A549 (cell line): ENCODE measurements around the gene PPP4R1. TPM values are rescaled to one million over a fixed set of nuclear protein-coding genes. Genes with fewer than 3 reads are reported as not detected.
A peak's percentile ranks its signal among the peaks of the same experiment; 100 is the strongest.

Source experiments
- ATAC-seq, 2 experiments: fragments of 200-7000 bp in 1 of 2; fragments of >200 bp in 1 of 2; cut with Nextera tagmentation in 1 of 2; cut with Tn5 transposase in 1 of 2; 3 replicates each; pipeline versions ENCODE4 v1.8.0 to v1.9.1; 2018 to 2020; ENCODE audit warnings: mild to moderate bottlenecking in 1 of 2, moderate library complexity in 1 of 2
- CTCF ChIA-PET: fragments of 300-600 bp; sonication (Branson Sonifier 250); formaldehyde crosslinking; extraction: SDS; loops from one replicate; lab custom pipeline; 2021; ENCODE audit warnings: antibody characterized with exemption, inconsistent platforms; lab: Yijun Ruan, JAX
- POLR2A ChIA-PET: fragments of 350-600 bp; formaldehyde crosslinking; extraction: SDS; loops from one replicate; lab custom pipeline; 2021; ENCODE audit warnings: antibody characterized with exemption, inconsistent platforms; lab: Yijun Ruan, JAX
- DNase-seq, 2 experiments: peaks; one replicate each; pipeline versions ENCODE4 v3.0.0 to v3.0.0-alpha.2; 2011 to 2016; ENCODE audit warnings: low read depth in 1 of 2, low spot score in 1 of 2
- FAIRE-seq: peaks from 2 replicates; lab custom pipeline; 2011; peaks lifted over from hg19 to GRCh38; lab: Jason Lieb, UNC
- H3K27ac ChIP-seq, 2 experiments: fragments of >200 bp; sonication (Bioruptor Twin); formaldehyde crosslinking; 3 replicates each; pipeline ENCODE4 v1.5.1; 2016 to 2017
- H3K4me1 ChIP-seq: fragments of >200 bp; sonication (Bioruptor Twin); formaldehyde crosslinking; 3 replicates; pipeline ENCODE4 v1.6.1; 2016
- H3K4me2 ChIP-seq: fragments of >200 bp; sonication (Bioruptor Twin); formaldehyde crosslinking; 3 replicates; pipeline ENCODE4 v1.6.1; 2016
- H3K4me3 ChIP-seq: fragments of >200 bp; sonication (Bioruptor Twin); formaldehyde crosslinking; 3 replicates; pipeline ENCODE4 v1.5.1; 2016
- H3K9me3 ChIP-seq: fragments of >200 bp; sonication (Bioruptor Twin); formaldehyde crosslinking; 3 replicates; pipeline ENCODE4 v1.6.1; 2016
- ATOH8 ChIP-seq: fragments of 250-450 bp; sonication (Bioruptor Pico); IDR thresholded peaks from 2 replicates; pipeline ENCODE4 v1.5.0; 2020; ENCODE audit warnings: low read depth, mild to moderate bottlenecking, moderate library complexity
- BHLHE40 ChIP-seq: IDR thresholded peaks from 2 replicates; pipeline ENCODE4 v1.6.1; 2012; ENCODE audit warnings: low read depth, low read length, inconsistent platforms
- CBX2 ChIP-seq: fragments of 200-600 bp; sonication (generic); IDR thresholded peaks from 2 replicates; pipeline ENCODE4 v1.6.1; 2016; ENCODE audit warnings: low read depth, mild to moderate bottlenecking, borderline replicate concordance
- CHD2 ChIP-seq: fragments of 150-350 bp; IDR thresholded peaks from 2 replicates; pipeline ENCODE4 v1.6.1; 2014; ENCODE audit warnings: low read length; ENCODE audit not compliant: partially characterized antibody
- CTCF ChIP-seq: fragments of >200 bp; sonication (Bioruptor Twin); formaldehyde crosslinking; IDR thresholded peaks from 3 replicates; pipeline ENCODE4 v1.5.1; 2016
- ELK1 ChIP-seq: fragments of 150-350 bp; IDR thresholded peaks from 2 replicates; pipeline ENCODE4 v1.6.1; 2014; ENCODE audit warnings: low read depth, mild to moderate bottlenecking, low read length
- EP300 ChIP-seq, 2 experiments: fragments of >200 bp; sonication (Bioruptor Twin); formaldehyde crosslinking; IDR thresholded peaks; 2 replicates in 1 of 2; 3 replicates in 1 of 2; pipeline ENCODE4 v1.6.1; 2016 to 2017
- FOSB ChIP-seq: fragments of 250-450 bp; sonication (Bioruptor Pico); IDR thresholded peaks from 2 replicates; pipeline ENCODE4 v1.5.0; 2020; ENCODE audit warnings: mild to moderate bottlenecking, moderate library complexity
- FOXS1 ChIP-seq: fragments of 250-450 bp; sonication (Bioruptor Pico); IDR thresholded peaks from 2 replicates; pipeline ENCODE4 v1.5.0; 2020; ENCODE audit warnings: mild to moderate bottlenecking, moderate library complexity
- HDAC2 ChIP-seq: fragments of 200-600 bp; sonication (generic); IDR thresholded peaks from 2 replicates; pipeline ENCODE4 v1.6.1; 2016
- HES2 ChIP-seq: fragments of >200 bp; sonication (Bioruptor Twin); formaldehyde crosslinking; IDR thresholded peaks from 2 replicates; pipeline ENCODE4 v1.6.1; 2016
- HEYL ChIP-seq: fragments of 250-450 bp; sonication (Bioruptor Pico); IDR thresholded peaks from 2 replicates; pipeline ENCODE4 v1.8.0; 2021; ENCODE audit warnings: mild to moderate bottlenecking, moderate library complexity
- HOXA7 ChIP-seq: fragments of 250-450 bp; sonication (Bioruptor Pico); IDR thresholded peaks from 2 replicates; pipeline ENCODE4 v1.5.0; 2020; ENCODE audit warnings: mild to moderate bottlenecking, moderate library complexity
- KDM1A ChIP-seq: fragments of 200-600 bp; sonication (generic); IDR thresholded peaks from 2 replicates; pipeline ENCODE4 v1.6.1; 2016; ENCODE audit warnings: low read depth, mild to moderate bottlenecking
- KDM5A ChIP-seq: fragments of 200-600 bp; sonication (generic); IDR thresholded peaks from 2 replicates; pipeline ENCODE4 v1.6.1; 2016; ENCODE audit warnings: antibody characterized with exemption, mild to moderate bottlenecking
- MAFK ChIP-seq: fragments of 450-650 bp; IDR thresholded peaks from 2 replicates; pipeline ENCODE4 v1.6.1; 2014; ENCODE audit not compliant: partially characterized antibody
- MAZ ChIP-seq: fragments of 150-350 bp; IDR thresholded peaks from 2 replicates; pipeline ENCODE4 v1.6.1; 2014; ENCODE audit warnings: antibody characterized with exemption, low read depth, low read length, borderline replicate concordance
- MYC ChIP-seq: IDR thresholded peaks from 2 replicates; pipeline ENCODE4 v1.6.1; 2012; ENCODE audit warnings: mild to moderate bottlenecking, inconsistent platforms, low read length, improper control_type of control experiment, borderline replicate concordance
- NFE2L2 ChIP-seq: fragments of 150-350 bp; conservative IDR thresholded peaks from 2 replicates; pipeline ENCODE4 v1.6.1; 2014; ENCODE audit warnings: low read length
- NPAS2 ChIP-seq: fragments of 250-450 bp; sonication (Bioruptor Pico); IDR thresholded peaks from 2 replicates; pipeline ENCODE4 v1.8.0; 2022; ENCODE audit warnings: mild to moderate bottlenecking, moderate library complexity, borderline replicate concordance
- NR3C1 ChIP-seq: fragments of >200 bp; sonication (Bioruptor Twin); formaldehyde crosslinking; IDR thresholded peaks from 3 replicates; pipeline ENCODE4 v1.6.1; 2017
- POLR2AphosphoS2 ChIP-seq: conservative IDR thresholded peaks from 2 replicates; pipeline ENCODE4 v1.6.1; 2012; ENCODE audit warnings: low read length, improper control_type of control experiment, inconsistent platforms
- RCOR1 ChIP-seq: fragments of 150-350 bp; IDR thresholded peaks from 2 replicates; pipeline ENCODE4 v1.6.1; 2014; ENCODE audit warnings: antibody characterized with exemption, low read length, low read depth
- RNF2 ChIP-seq: fragments of 200-600 bp; sonication (generic); IDR thresholded peaks from 2 replicates; pipeline ENCODE4 v1.6.1; 2016; ENCODE audit warnings: low read depth, mild to moderate bottlenecking, antibody characterized with exemption, moderate library complexity, borderline replicate concordance
- TFCP2L1 ChIP-seq: fragments of 250-450 bp; sonication (Bioruptor Pico); IDR thresholded peaks from 2 replicates; pipeline ENCODE4 v1.5.0; 2021; ENCODE audit warnings: mild to moderate bottlenecking
- ZNF302 ChIP-seq: fragments of 250-450 bp; sonication (Bioruptor Pico); IDR thresholded peaks from 2 replicates; pipeline ENCODE4 v1.9.0; 2021; ENCODE audit warnings: inconsistent platforms, mild to moderate bottlenecking, moderate library complexity
- ZSCAN20 ChIP-seq: fragments of 250-450 bp; sonication (Bioruptor Pico); IDR thresholded peaks from 2 replicates; pipeline ENCODE4 v1.8.0; 2022; ENCODE audit warnings: mild to moderate bottlenecking, moderate library complexity
- WGBS: methylation state at CpG from one replicate; pipeline ENCODE4 v1.1.6; 2017; ENCODE audit errors: missing lambda C conversion rate; 5-methylcytosine and 5-hydroxymethylcytosine counted together
- polyA plus RNA-seq, 4 experiments: library from polyadenylated mRNA; depleted of rRNA in 3 of 4; stranded (reverse); fragments of >200 nt; fragmentation: RNase III in 1 of 4; extraction: RNeasy Plus Mini Kit Qiagen cat#74134 plus additional on column Dnase treatment in 1 of 4; gene quantifications; 2 replicates in 3 of 4; 3 replicates in 1 of 4; pipeline ENCODE4 v1.2.3, GENCODE V29; 2011 to 2017
- TF ChIP-seq, protein P1 (sequence below): IDR thresholded peaks from 2 replicates; pipeline ENCODE4 v1.6.1; 2012; ENCODE audit warnings: low read depth, borderline replicate concordance
- TF ChIP-seq, protein P2 (sequence below): fragments of >200 bp; sonication (Bioruptor Twin); formaldehyde crosslinking; IDR thresholded peaks from 3 replicates; pipeline ENCODE4 v1.6.1; 2016
- TF ChIP-seq, protein P3 (sequence below): IDR thresholded peaks from 2 replicates; pipeline ENCODE4 v1.6.1; 2012

PPP4R1 gene
- polyA plus RNA-seq, 2 of the 4 experiments (the other 2 are of a cell fraction): 40.1 to 97.3 TPM

DNA sequence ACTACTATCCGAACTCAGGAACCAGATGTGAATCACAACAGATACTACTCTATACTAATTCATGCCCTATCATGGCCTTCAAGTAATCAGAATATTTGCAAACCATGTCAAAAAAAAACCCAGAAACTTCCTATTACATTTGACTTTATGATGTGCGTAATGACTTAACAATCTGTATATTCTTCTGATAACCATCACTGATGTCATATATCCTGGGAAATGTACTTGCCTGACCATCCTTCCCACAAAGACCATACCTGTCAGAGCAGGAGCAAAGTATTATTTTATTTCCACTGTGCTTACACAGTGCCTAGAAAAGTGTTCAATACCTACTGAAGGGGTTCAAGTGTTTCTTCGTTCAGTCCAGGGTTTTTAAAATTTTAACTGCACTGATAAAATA is 27.5 kb downstream of the PPP4R1 start (continued):
- TF ChIP-seq, protein P1, sequence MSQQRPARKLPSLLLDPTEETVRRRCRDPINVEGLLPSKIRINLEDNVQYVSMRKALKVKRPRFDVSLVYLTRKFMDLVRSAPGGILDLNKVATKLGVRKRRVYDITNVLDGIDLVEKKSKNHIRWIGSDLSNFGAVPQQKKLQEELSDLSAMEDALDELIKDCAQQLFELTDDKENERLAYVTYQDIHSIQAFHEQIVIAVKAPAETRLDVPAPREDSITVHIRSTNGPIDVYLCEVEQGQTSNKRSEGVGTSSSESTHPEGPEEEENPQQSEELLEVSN: no peak
- TF ChIP-seq NR3C1 (no peak), TFCP2L1 (CRISPR knock-in tag) (no peak)

DNA sequence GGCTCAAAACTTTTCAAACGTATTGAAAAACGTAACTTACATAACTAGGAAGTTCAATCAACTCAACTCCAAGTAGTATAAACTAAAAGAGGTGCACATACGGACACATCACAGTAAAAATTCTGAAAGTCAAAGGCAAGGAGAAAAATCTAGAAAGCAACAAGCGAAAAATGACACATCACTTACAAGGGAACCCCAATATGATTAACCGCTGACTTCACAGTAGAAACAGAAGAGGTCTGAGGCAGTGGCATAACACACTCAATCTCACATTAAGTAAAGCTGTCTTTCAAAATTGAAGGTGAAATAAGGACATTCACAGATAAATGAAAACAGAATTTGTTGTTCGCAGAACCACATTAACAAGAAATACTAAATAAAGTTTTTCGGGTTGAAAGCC is 32.7 kb downstream of the PPP4R1 start:
- Histone ChIP-seq H3K9me3 (no peaks in the 10 kb centered on the region), H3K4me2 (no peak overlapping the region), H3K4me1 (peaks cover 11% of the 10 kb centered on the region)
- ATAC-seq (no peak), DNase-seq (no peak)
- CTCF ChIA-PET: interaction anchor here (0.6 to 1.6 kb wide), 3 partner anchors 80 to 108 kb away, joined by 3 to 7 read pairs (median 5); no protein-coding TSS in a partner anchor
- POLR2A ChIA-PET: no interaction called here
- TF ChIP-seq, protein P2, sequence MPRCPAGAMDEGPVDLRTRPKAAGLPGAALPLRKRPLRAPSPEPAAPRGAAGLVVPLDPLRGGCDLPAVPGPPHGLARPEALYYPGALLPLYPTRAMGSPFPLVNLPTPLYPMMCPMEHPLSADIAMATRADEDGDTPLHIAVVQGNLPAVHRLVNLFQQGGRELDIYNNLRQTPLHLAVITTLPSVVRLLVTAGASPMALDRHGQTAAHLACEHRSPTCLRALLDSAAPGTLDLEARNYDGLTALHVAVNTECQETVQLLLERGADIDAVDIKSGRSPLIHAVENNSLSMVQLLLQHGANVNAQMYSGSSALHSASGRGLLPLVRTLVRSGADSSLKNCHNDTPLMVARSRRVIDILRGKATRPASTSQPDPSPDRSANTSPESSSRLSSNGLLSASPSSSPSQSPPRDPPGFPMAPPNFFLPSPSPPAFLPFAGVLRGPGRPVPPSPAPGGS: no peak
- TF ChIP-seq, protein P3, sequence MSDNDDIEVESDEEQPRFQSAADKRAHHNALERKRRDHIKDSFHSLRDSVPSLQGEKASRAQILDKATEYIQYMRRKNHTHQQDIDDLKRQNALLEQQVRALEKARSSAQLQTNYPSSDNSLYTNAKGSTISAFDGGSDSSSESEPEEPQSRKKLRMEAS: no peak
- TF ChIP-seq FOSB (CRISPR knock-in tag) (no peak), RNF2 (no peak), ZNF302 (CRISPR knock-in tag) (no peak), CHD2 (no peak), NPAS2 (CRISPR knock-in tag) (no peak), MAZ (no peak), FOXS1 (CRISPR knock-in tag) (no peak), HEYL (CRISPR knock-in tag) (no peak), KDM1A (no peak), EP300 (IDR thresholded peaks at IDR 0.05) (no peak), RCOR1 (no peak), KDM5A (no peak), CBX2 (no peak), POLR2AphosphoS2 (no peak), NFE2L2 (no peak), ATOH8 (no peak)
- TF ChIP-seq, all 56 proteins: peak for 0
- FAIRE-seq: no peak
- 87% methylated on average over 7 of the region's 7 CpGs for WGBS
- H3K27ac ChIP-seq: no peak overlapping the region
- no peak overlapping the region for H3K4me3 ChIP-seq

- Histone ChIP-seq H3K4me1 (peaks cover 25% of the 10 kb centered on the region), H3K4me2 (no peak overlapping the region), H3K4me3 (no peak overlapping the region), H3K27ac (peak overlapping the region in 1 of 2 experiments; percentile 56; a peak in 1 of 6 replicates), H3K9me3 (no peaks in the 10 kb centered on the region)
- no peak for ATAC-seq
- ChIA-PET POLR2A (no interaction called here), CTCF (interaction anchor here (1.4 kb wide), 1 partner anchor 9 kb away, joined by 4 read pairs; no protein-coding TSS in a partner anchor)
- TF ChIP-seq MAFK (no peak), CTCF (no peak), HES2 (no peak), ZSCAN20 (CRISPR knock-in tag) (no peak), BHLHE40 (no peak), HDAC2 (no peak), MAZ (no peak), MYC (no peak), NR3C1 (no peak), RCOR1 (no peak), HOXA7 (CRISPR knock-in tag) (no peak), ELK1 (no peak)
- TF ChIP-seq, protein P2: no peak
- DNase-seq: no peak
- FAIRE-seq: no peak
These were observed 36.1 kb downstream of the PPP4R1 start for GRCh38 chr18:9578306-9578705.
